Measurements from ENCODE around the gene PARD3. TPM values are rescaled to one million over a fixed set of nuclear protein-coding genes. Genes with fewer than 3 reads are reported as not detected.
"Not testable (repeated sequence)": the region's sequence is repeated elsewhere in the genome, so short reads cannot be mapped to it uniquely, and the experiment has no call there.

Gene PARD3
- total RNA-seq = 10 to 100 TPM; 23.1 to 29.7 TPM
- long read RNA-seq, partial matches to known transcripts = 2 of 4 reads
- long read RNA-seq, other reads (novel, unspliced or antisense) = 2 of 4 reads

GRCh38 chr10:34815185-34816084 is at the start of gene PARD3:
PARD3 (minus strand) TSS chr10:34815296; CDS start chr10:34814995, 301 bp downstream.
- peak; percentile 77 to 86 for ATAC-seq
- intact Hi-C loops (cut with DNase I) = loop anchor here (5.0 to 10.0 kb wide), 3 partner anchors 91 to 151 kb away; no protein-coding TSS in a partner anchor
- peak; percentile 70 for DNase-seq

GRCh38 chr10:34864149-34865067 is 49.3 kb upstream of the PARD3 start:
- ATAC-seq = no peak
- intact Hi-C loops (cut with DNase I) = no loop called here
- no peak for DNase-seq

DNA sequence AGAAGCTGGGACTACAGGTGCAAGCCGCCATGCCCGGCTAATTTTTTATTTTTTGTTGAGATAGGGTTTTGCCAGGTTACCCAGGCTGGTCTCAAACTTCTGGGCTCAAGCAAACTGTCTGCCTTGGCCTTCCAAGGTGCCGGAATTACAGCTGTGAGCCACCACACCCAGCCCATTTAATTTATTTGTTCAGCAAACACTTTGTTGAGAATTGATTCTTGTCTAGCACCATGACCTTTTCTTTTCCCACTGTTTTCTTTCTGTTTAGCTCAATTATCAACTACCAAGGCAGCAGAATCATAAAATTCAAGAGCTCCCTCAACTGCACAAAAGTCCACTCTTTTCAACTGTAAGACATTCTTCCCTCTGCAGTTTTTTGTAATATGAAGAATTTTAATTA is 47.8 kb upstream of the PARD3 start:
- DNase-seq = no peak
- intact Hi-C loops (cut with DNase I) = no loop called here
- no peak for ATAC-seq

GRCh38 chr10:34861293-34862021 is 46.4 kb upstream of the PARD3 start:
- DNase-seq (no peak), ATAC-seq (no peak)
- intact Hi-C loops (cut with DNase I) = no loop called here

- ATAC-seq (no peak), DNase-seq (no peak)
- intact Hi-C loops (cut with DNase I) = no loop called here
These were observed 44.1 kb upstream of the PARD3 start for GRCh38 chr10:34859170-34859569.

DNA sequence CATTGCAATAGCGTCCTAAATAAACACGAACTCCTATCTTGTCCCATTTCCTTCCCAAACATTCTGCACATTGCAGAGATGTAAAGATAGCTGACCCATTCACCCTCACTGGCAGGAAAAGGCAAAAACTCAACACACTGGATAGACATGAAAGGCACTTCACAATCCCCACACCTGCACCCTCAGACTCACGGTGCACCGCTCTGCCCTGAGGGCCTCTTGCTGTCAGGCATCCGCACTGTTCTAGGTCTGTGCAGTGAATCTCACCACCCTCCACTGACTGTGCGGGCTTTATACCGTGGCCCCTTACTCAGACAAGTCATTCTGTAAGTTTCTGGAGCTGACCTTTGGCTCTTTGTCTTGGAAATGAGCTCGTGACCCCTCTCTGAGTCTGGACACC is 42.9 kb upstream of the PARD3 start:
- DNase-seq (no peak), ATAC-seq (no peak)
- intact Hi-C loops (cut with DNase I) = no loop called here

DNA sequence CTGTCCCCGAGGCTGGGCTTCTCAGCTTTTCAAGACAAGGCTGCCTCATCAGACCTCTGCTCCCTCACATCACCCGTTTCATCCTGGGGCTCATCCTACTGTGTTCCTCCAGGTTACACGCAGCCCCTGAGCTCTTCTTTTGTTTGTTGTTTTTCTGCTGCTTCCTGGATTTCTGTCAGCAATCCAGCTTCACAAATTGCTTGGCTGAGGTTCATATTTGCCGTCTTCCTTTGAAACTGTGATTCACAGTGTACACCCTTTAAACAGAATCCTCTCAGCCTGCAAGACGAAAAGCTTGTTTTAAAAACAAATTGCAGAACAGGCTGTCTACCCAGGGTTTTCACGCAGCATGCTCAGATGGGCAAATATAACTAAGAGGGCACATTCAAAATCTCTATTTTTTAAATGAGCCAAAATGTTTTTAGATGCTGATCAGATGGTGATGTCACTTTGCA is 39.1 kb upstream of the PARD3 start:
- no peak for ATAC-seq
- no peak for DNase-seq

GRCh38 chr10:34853357-34853756 is 38.3 kb upstream of the PARD3 start:
- ATAC-seq = no peak
- intact Hi-C loops (cut with DNase I) = no loop called here
- DNase-seq = no peak

More for the DNA sequence above, 39.1 kb upstream of the PARD3 start:
- intact Hi-C loops (cut with DNase I) = no loop called here

DNA sequence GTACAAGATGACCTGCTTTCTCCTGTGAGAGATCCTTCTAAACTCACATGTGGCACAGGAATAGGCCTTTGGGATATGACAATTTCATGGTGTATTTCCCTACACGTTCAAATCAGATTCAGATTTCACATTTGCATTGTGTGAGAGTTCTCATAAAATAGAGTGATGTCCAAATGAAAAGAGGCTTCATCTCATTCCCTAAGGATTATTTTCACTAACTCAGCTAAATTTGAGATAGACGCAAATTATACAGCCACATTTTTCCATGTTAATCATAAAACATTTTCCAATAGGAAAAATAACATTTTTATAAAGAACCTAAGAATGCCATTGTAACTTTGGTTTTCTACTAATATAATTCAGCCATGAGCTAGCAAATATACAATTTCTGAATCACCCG is 35.5 kb upstream of the PARD3 start:
- no peak for DNase-seq
- ATAC-seq = no peak
- intact Hi-C loops (cut with DNase I) = no loop called here

DNA sequence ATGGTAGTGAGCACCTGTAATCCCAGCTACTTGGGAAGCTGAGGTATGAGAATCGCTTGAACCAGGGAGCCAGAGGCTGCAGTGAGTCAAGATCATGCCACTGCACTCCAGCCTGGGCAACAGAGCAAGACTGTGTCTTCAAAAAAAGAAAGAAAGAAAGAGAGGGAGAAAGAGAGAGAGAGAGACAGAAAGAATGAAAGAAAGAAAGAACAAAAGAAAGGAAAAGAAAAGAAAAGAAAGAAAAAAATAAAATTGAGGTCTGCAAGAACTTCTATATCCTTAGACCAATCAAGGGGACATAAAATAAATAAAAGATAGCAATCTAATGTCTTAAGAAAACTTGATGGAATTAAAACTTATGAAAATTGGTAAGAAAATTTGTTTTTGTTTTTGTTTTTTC is 34.9 kb upstream of the PARD3 start:
- intact Hi-C loops (cut with DNase I) = no loop called here
- DNase-seq = no peak
- ATAC-seq = no peak

GRCh38 chr10:34845070-34845469 is 30.0 kb upstream of the PARD3 start:
- ATAC-seq (no peak), DNase-seq (no peak)
- intact Hi-C loops (cut with DNase I) = no loop called here

DNA sequence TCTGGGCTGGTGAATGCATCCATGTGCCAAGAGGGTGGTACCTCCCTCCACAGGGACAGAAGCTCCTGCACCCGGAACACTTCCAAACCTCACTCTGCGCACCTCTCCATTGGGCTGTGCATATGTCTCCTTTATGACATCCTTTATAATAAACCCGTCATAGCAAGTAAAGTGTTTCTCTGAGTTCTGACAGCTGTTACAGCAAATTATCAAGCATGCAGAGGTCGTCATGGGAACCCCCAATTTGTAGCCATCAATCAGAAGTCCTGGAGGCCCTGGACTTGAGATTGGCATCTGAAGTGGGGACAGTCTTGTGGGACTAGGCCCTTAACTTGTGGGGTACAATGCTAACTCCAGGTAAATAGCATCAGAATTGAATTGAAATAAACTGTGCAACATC is 29.4 kb upstream of the PARD3 start:
- ATAC-seq = no peak
- intact Hi-C loops (cut with DNase I) = no loop called here
- DNase-seq = no peak

- ATAC-seq; DNase-seq; intact Hi-C loops (cut with DNase I): not testable (repeated sequence)
These were observed 28.4 kb upstream of the PARD3 start for GRCh38 chr10:34843470-34843869.

- intact Hi-C loops (cut with DNase I) = no loop called here
- no peak for ATAC-seq
These were observed 23.3 kb upstream of the PARD3 start for GRCh38 chr10:34838366-34838900.

DNA sequence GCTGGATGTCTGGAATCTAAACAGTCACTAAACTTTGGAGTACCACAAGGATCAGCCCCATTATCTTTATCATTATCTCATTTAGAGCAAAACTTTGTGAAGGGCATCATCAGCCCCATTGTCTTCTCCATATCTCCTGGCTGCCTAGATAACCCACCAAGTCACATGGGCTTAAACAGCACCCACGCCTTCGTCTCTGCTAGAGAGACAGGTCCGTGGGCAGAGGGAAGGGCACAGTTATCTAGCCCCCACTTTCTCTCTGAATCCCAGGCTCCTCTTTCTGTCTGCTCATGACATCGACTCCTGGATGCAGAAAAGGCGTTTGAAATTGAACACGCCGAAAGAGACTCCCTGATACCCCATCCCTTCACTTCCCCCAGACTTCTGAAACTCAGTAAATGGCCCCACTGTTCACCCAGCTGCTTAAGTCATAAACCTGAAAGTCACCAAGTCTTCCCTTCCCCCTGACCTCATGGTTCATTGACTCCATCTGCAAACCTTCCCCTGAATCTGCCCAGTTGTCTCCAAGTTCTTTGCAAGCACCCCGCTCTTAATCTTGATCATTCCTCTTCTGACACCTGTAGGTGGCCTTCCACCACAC is 20.9 kb upstream of the PARD3 start:
- intact Hi-C loops (cut with DNase I) = no loop called here
- no peak for DNase-seq
- no peak for ATAC-seq

More at GRCh38 chr10:34838366-34838900, 23.3 kb upstream of the PARD3 start:
- no peak for DNase-seq

GRCh38 chr10:34834274-34834673 is 19.2 kb upstream of the PARD3 start:
- ATAC-seq = no peak
- intact Hi-C loops (cut with DNase I) = no loop called here
- no peak for DNase-seq

GRCh38 chr10:34830217-34830822 is 15.2 kb upstream of the PARD3 start:
- intact Hi-C loops (cut with DNase I) = no loop called here
- ATAC-seq = no peak
- no peak for DNase-seq
